ENCODE data around the gene OR13C8. TPM values are rescaled to one million over a fixed set of nuclear protein-coding genes. Genes with fewer than 3 reads are reported as not detected.
"Not testable (repeated sequence)": the region's sequence is repeated elsewhere in the genome, so short reads cannot be mapped to it uniquely, and the experiment has no call there.

Gene OR13C8
- total RNA-seq: not detected

GRCh38 chr9:104568868-104569267 lies at the start of gene OR13C8:
Gene OR13C8, plus strand, starts transcription at chr9:104569168. Its CDS starts 0 bp downstream, at chr9:104569168.
- H3K4me3 ChIP-seq (ENCODE audit: low read length): no peak within 1 kb of the TSS
- H3K9me3 ChIP-seq (ENCODE audit: low read depth, low read length): peaks cover 5% of the 10 kb centered on the region
- H3K27me3 ChIP-seq (ENCODE audit: insufficient read depth, low read length): no peaks in the 10 kb centered on the region
- H3K4me1 ChIP-seq (ENCODE audit: insufficient read depth, low read length): no peaks in the 10 kb centered on the region

- H3K4me1 ChIP-seq (ENCODE audit: insufficient read depth, low read length): not testable (repeated sequence)
Measured at GRCh38 chr9:104520241-104520640, 48.7 kb upstream of the OR13C8 start.

GRCh38 chr9:104527109-104527508 lies 41.9 kb upstream of the OR13C8 start, which contains the start of gene OR13C4:
Gene OR13C4, minus strand, starts transcription at chr9:104527209. Its CDS starts 0 bp downstream, at chr9:104527209.
- no peaks in the 10 kb centered on the region for H3K9me3 ChIP-seq (ENCODE audit: low read depth, low read length)
- H3K4me3 ChIP-seq (ENCODE audit: low read length): no peak within 1 kb of the TSS
- no peaks in the 10 kb centered on the region for H3K27me3 ChIP-seq (ENCODE audit: insufficient read depth, low read length)
- H3K4me1 ChIP-seq (ENCODE audit: insufficient read depth, low read length): no peaks in the 10 kb centered on the region

More at GRCh38 chr9:104520241-104520640, 48.7 kb upstream of the OR13C8 start:
- H3K27me3 ChIP-seq (ENCODE audit: insufficient read depth, low read length); H3K9me3 ChIP-seq (ENCODE audit: low read depth, low read length); H3K4me3 ChIP-seq (ENCODE audit: low read length): not testable (repeated sequence)

GRCh38 chr9:104536756-104537155 lies 32.2 kb upstream of the OR13C8 start, which contains the start of gene OR13C3:
Gene OR13C3, minus strand, starts transcription at chr9:104536856. Its CDS starts 133 bp downstream, at chr9:104536723.
- no peaks in the 10 kb centered on the region for H3K9me3 ChIP-seq (ENCODE audit: low read depth, low read length)
- no peaks in the 10 kb centered on the region for H3K4me1 ChIP-seq (ENCODE audit: insufficient read depth, low read length)
- no peak within 1 kb of the TSS for H3K4me3 ChIP-seq (ENCODE audit: low read length)
- no peaks in the 10 kb centered on the region for H3K27me3 ChIP-seq (ENCODE audit: insufficient read depth, low read length)

- no peaks in the 10 kb centered on the region for H3K4me1 ChIP-seq (ENCODE audit: insufficient read depth, low read length)
- H3K4me3 ChIP-seq (ENCODE audit: low read length): no peak overlapping the region
- H3K9me3 ChIP-seq (ENCODE audit: low read depth, low read length): no peaks in the 10 kb centered on the region
- no peaks in the 10 kb centered on the region for H3K27me3 ChIP-seq (ENCODE audit: insufficient read depth, low read length)
Measured at GRCh38 chr9:104539275-104539674, 29.7 kb upstream of the OR13C8 start.

- Histone ChIP-seq H3K27me3 (ENCODE audit: insufficient read depth, low read length) (no peaks in the 10 kb centered on the region), H3K4me3 (ENCODE audit: low read length) (no peak overlapping the region), H3K9me3 (ENCODE audit: low read depth, low read length) (no peaks in the 10 kb centered on the region), H3K4me1 (ENCODE audit: insufficient read depth, low read length) (no peaks in the 10 kb centered on the region)
Measured at GRCh38 chr9:104544644-104545043, 24.3 kb upstream of the OR13C8 start.

- Histone ChIP-seq H3K27me3 (ENCODE audit: insufficient read depth, low read length) (no peaks in the 10 kb centered on the region), H3K4me1 (ENCODE audit: insufficient read depth, low read length) (no peaks in the 10 kb centered on the region), H3K4me3 (ENCODE audit: low read length) (no peak overlapping the region), H3K9me3 (ENCODE audit: low read depth, low read length) (no peaks in the 10 kb centered on the region)
Measured at GRCh38 chr9:104553261-104553660, 15.7 kb upstream of the OR13C8 start.

GRCh38 chr9:104555521-104555920 lies 13.4 kb upstream of the OR13C8 start:
- H3K27me3 ChIP-seq (ENCODE audit: insufficient read depth, low read length): no peaks in the 10 kb centered on the region
- H3K9me3 ChIP-seq (ENCODE audit: low read depth, low read length): no peaks in the 10 kb centered on the region
- H3K4me1 ChIP-seq (ENCODE audit: insufficient read depth, low read length): no peaks in the 10 kb centered on the region
- H3K4me3 ChIP-seq (ENCODE audit: low read length): no peak overlapping the region

GRCh38 chr9:104556830-104557634 lies 11.9 kb upstream of the OR13C8 start:
- Histone ChIP-seq H3K4me3 (ENCODE audit: low read length) (no peak overlapping the region), H3K4me1 (ENCODE audit: insufficient read depth, low read length) (no peaks in the 10 kb centered on the region), H3K9me3 (ENCODE audit: low read depth, low read length) (no peaks in the 10 kb centered on the region), H3K27me3 (ENCODE audit: insufficient read depth, low read length) (no peaks in the 10 kb centered on the region)

- no peaks in the 10 kb centered on the region for H3K9me3 ChIP-seq (ENCODE audit: low read depth, low read length)
- no peak overlapping the region for H3K4me3 ChIP-seq (ENCODE audit: low read length)
- H3K27me3 ChIP-seq (ENCODE audit: insufficient read depth, low read length): no peaks in the 10 kb centered on the region
- no peaks in the 10 kb centered on the region for H3K4me1 ChIP-seq (ENCODE audit: insufficient read depth, low read length)
Measured at GRCh38 chr9:104564358-104564757, 4.6 kb upstream of the OR13C8 start.

GRCh38 chr9:104572612-104573011 lies 3.6 kb downstream of the OR13C8 start:
- Histone ChIP-seq H3K4me1 (ENCODE audit: insufficient read depth, low read length) (no peaks in the 10 kb centered on the region), H3K27me3 (ENCODE audit: insufficient read depth, low read length) (no peaks in the 10 kb centered on the region), H3K9me3 (ENCODE audit: low read depth, low read length) (peaks cover 5% of the 10 kb centered on the region), H3K4me3 (ENCODE audit: low read length) (no peak overlapping the region)

GRCh38 chr9:104575456-104575855 lies 6.5 kb downstream of the OR13C8 start:
- H3K4me1 ChIP-seq (ENCODE audit: insufficient read depth, low read length): no peaks in the 10 kb centered on the region
- H3K9me3 ChIP-seq (ENCODE audit: low read depth, low read length): peaks cover 5% of the 10 kb centered on the region
- H3K27me3 ChIP-seq (ENCODE audit: insufficient read depth, low read length): no peaks in the 10 kb centered on the region
- H3K4me3 ChIP-seq (ENCODE audit: low read length): no peak overlapping the region

- H3K9me3 ChIP-seq (ENCODE audit: low read depth, low read length): no peaks in the 10 kb centered on the region
- no peak overlapping the region for H3K4me3 ChIP-seq (ENCODE audit: low read length)
- no peaks in the 10 kb centered on the region for H3K4me1 ChIP-seq (ENCODE audit: insufficient read depth, low read length)
Measured at GRCh38 chr9:104577263-104577662, 8.3 kb downstream of the OR13C8 start.

GRCh38 chr9:104580562-104580961 lies 11.6 kb downstream of the OR13C8 start:
- no peaks in the 10 kb centered on the region for H3K4me1 ChIP-seq (ENCODE audit: insufficient read depth, low read length)
- H3K9me3 ChIP-seq (ENCODE audit: low read depth, low read length): no peaks in the 10 kb centered on the region
- H3K4me3 ChIP-seq (ENCODE audit: low read length): no peak overlapping the region
- no peaks in the 10 kb centered on the region for H3K27me3 ChIP-seq (ENCODE audit: insufficient read depth, low read length)

More at GRCh38 chr9:104577263-104577662, 8.3 kb downstream of the OR13C8 start:
- H3K27me3 ChIP-seq (ENCODE audit: insufficient read depth, low read length): no peaks in the 10 kb centered on the region

GRCh38 chr9:104586496-104587180 lies 17.7 kb downstream of the OR13C8 start:
- H3K27me3 ChIP-seq (ENCODE audit: insufficient read depth, low read length): no peaks in the 10 kb centered on the region
- no peaks in the 10 kb centered on the region for H3K9me3 ChIP-seq (ENCODE audit: low read depth, low read length)
- no peak overlapping the region for H3K4me3 ChIP-seq (ENCODE audit: low read length)
- H3K4me1 ChIP-seq (ENCODE audit: insufficient read depth, low read length): no peaks in the 10 kb centered on the region
